ENCODE results near the gene SERGEF. TPM values are rescaled to one million over a fixed set of nuclear protein-coding genes. Genes with fewer than 3 reads are reported as not detected.

The SERGEF gene
- total and polyA plus RNA-seq, 10 of the 15 experiments (the other 5 are each of a cell fraction or from before 2014, with no cell fraction given), result 14.6 to 27.8 (median 22.4) TPM

DNA sequence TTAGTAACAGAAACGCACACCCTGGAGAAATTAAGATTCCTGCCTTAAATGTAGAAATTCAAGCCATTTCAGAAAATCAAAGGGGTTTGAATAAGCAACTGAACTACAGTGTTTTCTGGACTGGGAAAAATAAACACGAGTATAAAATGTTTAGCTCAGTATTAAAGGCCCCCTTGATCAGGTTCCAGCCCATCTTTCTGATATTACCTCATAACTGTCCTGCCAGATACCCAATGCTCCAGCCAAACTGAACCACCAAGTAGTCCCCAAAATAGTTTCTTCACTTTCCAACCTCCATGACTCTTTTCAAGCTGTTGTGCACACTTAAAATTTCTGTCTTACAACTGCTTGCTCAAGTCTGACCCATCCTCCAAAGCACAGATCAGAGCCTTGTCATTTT lies 54.4 kb downstream of the SERGEF start (continued):
- TF ChIP-seq, protein P1, sequence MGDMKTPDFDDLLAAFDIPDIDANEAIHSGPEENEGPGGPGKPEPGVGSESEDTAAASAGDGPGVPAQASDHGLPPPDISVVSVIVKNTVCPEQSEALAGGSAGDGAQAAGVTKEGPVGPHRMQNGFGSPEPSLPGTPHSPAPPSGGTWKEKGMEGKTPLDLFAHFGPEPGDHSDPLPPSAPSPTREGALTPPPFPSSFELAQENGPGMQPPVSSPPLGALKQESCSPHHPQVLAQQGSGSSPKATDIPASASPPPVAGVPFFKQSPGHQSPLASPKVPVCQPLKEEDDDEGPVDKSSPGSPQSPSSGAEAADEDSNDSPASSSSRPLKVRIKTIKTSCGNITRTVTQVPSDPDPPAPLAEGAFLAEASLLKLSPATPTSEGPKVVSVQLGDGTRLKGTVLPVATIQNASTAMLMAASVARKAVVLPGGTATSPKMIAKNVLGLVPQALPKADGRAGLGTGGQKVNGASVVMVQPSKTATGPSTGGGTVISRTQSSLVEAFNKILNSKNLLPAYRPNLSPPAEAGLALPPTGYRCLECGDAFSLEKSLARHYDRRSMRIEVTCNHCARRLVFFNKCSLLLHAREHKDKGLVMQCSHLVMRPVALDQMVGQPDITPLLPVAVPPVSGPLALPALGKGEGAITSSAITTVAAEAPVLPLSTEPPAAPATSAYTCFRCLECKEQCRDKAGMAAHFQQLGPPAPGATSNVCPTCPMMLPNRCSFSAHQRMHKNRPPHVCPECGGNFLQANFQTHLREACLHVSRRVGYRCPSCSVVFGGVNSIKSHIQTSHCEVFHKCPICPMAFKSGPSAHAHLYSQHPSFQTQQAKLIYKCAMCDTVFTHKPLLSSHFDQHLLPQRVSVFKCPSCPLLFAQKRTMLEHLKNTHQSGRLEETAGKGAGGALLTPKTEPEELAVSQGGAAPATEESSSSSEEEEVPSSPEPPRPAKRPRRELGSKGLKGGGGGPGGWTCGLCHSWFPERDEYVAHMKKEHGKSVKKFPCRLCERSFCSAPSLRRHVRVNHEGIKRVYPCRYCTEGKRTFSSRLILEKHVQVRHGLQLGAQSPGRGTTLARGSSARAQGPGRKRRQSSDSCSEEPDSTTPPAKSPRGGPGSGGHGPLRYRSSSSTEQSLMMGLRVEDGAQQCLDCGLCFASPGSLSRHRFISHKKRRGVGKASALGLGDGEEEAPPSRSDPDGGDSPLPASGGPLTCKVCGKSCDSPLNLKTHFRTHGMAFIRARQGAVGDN (IDR thresholded peaks at IDR 0.05), result no peak
- TF ChIP-seq, protein P2, sequence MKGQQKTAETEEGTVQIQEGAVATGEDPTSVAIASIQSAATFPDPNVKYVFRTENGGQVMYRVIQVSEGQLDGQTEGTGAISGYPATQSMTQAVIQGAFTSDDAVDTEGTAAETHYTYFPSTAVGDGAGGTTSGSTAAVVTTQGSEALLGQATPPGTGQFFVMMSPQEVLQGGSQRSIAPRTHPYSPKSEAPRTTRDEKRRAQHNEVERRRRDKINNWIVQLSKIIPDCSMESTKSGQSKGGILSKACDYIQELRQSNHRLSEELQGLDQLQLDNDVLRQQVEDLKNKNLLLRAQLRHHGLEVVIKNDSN (IDR thresholded peaks at IDR 0.05; ENCODE audit: borderline replicate concordance, extremely low read length, insufficient read depth, low read depth, low read length), result no peak
- TF ChIP-seq MYC (IDR thresholded peaks at IDR 0.05; ENCODE audit: insufficient read depth, insufficient read length, insufficient replicate concordance, low read length, severe bottlenecking), result no peak

DNA sequence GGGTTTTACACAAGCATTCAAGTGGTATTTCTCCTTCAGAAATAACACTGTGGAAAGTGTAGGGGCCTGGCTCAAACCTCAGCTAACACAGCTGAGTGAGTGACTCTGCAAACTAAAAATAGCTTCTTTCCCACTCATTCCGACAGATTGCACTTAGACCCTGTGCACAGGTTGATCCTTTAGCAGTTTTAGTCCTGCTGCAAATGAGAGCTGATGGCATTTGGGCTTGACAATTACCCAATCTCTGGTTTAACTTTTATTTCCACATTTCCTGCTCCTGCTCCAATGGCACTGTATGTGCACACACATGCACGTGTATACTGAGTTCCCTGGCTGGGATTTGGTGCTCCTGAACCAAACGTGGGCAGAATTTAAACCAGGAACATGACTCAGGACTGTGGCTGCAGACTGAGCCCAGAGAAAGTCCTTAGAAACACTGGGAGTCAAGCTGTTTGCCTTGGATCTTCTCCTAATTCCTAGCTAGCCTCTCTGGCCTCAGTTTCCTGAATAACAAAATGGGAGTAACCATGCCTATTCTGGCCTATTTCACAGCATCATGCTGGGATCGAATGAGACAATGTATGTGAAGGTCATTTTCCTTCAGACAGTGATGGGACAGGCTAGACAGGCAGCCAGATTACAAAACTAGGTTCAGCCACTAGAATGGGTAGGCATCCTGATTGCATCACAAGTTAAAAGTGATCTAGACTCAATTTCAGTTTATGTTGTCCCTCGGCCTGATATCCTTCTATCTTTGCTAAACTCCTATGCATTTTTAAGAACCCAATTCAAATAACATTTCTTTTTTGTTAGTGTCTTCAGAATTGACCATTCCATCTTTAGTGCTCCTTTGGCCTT lies 58.2 kb downstream of the SERGEF start:
- Histone ChIP-seq H3K4me1 (ENCODE audit: control insufficient read depth, insufficient read depth, low read length) (no peaks in the 10 kb centered on the region), H3K36me3 (ENCODE audit: control insufficient read depth in 2 of 2, insufficient read depth in 2 of 2, low read length in 1 of 2) (peaks cover 0 to 5% of the 10 kb centered on the region in 2 experiments; a peak in 3 of 4 replicates), H3K9me3 (replicated peaks; ENCODE audit: control insufficient read depth, insufficient read depth, low read length) (no peaks in the 10 kb centered on the region), H3K4me2 (ENCODE audit: control insufficient read depth, insufficient read depth) (no peak overlapping the region), H3K9ac (ENCODE audit: control insufficient read depth, insufficient read depth, low read length) (no peak overlapping the region), H4K20me1 (ENCODE audit: control insufficient read depth, insufficient read depth) (no peaks in the 10 kb centered on the region), H3K27ac (ENCODE audit: control insufficient read depth, insufficient read depth) (no peak overlapping the region), H3K4me3 (no peak overlapping the region), H3K79me2 (ENCODE audit: control insufficient read depth, insufficient read depth, low read length) (no peaks in the 10 kb centered on the region), H2AFZ (ENCODE audit: control insufficient read depth, low read depth, low read length) (no peak overlapping the region), H3K27me3 (replicated peaks in 1 of 2; ENCODE audit: control insufficient read depth in 2 of 2, insufficient read depth in 2 of 2, low read length in 1 of 2) (no peaks in the 10 kb centered on the region)
- POLR2A ChIA-PET, result no interaction called here
- WGBS (ENCODE audit: insufficient coverage, insufficient replicate concordance, low lambda C conversion rate, missing lambda C conversion rate), result 79% methylated on average over 5 of the region's 5 CpGs
- intact Hi-C loops (cut with micrococcal nuclease; ENCODE audit: unreplicated experiment) (no loop called here), in situ Hi-C loops (cut with MboI) (no loop called here)
- no peak for TF ChIP-seq MXI1 (IDR thresholded peaks at IDR 0.05; ENCODE audit: low read depth, low read length)
- TF ChIP-seq, protein P3, sequence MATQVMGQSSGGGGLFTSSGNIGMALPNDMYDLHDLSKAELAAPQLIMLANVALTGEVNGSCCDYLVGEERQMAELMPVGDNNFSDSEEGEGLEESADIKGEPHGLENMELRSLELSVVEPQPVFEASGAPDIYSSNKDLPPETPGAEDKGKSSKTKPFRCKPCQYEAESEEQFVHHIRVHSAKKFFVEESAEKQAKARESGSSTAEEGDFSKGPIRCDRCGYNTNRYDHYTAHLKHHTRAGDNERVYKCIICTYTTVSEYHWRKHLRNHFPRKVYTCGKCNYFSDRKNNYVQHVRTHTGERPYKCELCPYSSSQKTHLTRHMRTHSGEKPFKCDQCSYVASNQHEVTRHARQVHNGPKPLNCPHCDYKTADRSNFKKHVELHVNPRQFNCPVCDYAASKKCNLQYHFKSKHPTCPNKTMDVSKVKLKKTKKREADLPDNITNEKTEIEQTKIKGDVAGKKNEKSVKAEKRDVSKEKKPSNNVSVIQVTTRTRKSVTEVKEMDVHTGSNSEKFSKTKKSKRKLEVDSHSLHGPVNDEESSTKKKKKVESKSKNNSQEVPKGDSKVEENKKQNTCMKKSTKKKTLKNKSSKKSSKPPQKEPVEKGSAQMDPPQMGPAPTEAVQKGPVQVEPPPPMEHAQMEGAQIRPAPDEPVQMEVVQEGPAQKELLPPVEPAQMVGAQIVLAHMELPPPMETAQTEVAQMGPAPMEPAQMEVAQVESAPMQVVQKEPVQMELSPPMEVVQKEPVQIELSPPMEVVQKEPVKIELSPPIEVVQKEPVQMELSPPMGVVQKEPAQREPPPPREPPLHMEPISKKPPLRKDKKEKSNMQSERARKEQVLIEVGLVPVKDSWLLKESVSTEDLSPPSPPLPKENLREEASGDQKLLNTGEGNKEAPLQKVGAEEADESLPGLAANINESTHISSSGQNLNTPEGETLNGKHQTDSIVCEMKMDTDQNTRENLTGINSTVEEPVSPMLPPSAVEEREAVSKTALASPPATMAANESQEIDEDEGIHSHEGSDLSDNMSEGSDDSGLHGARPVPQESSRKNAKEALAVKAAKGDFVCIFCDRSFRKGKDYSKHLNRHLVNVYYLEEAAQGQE (IDR thresholded peaks at IDR 0.05; ENCODE audit: low read depth, low read length), result no peak
- TF ChIP-seq BACH1 (IDR thresholded peaks at IDR 0.05; ENCODE audit: borderline replicate concordance), result no peak
- no peak for TF ChIP-seq CREM (IDR thresholded peaks at IDR 0.05; ENCODE audit: low read depth)
- RAD21 ChIA-PET (ENCODE audit: unreplicated experiment), result no interaction called here
- SMC1A ChIA-PET (ENCODE audit: uncharacterized antibody, unreplicated experiment), result no interaction called here
- ATAC-seq, result no peak
- no peak for FAIRE-seq
- CTCF ChIA-PET, result interaction anchor here (1.5 kb wide), 1 partner anchor 223 kb away, joined by 3 read pairs; no protein-coding TSS in a partner anchor
- DNase-seq (ENCODE audit: low read depth, low spot score), result no peak
- no TSS peak for BruUV-seq (replicated peaks)
